NT2/D1 (cell line): Measurements from ENCODE around the gene GATB.
A peak's percentile ranks its signal among the peaks of the same experiment; 100 is the strongest.

Experiments used
- DNase-seq: peaks from one replicate; pipeline ENCODE4 v3.0.0-alpha.2; 2011; ENCODE audit warnings: low read depth, low spot score
- H3K27me3 ChIP-seq: 2 replicates; pipeline ENCODE4 v1.6.0; 2011; ENCODE audit warnings: mild to moderate bottlenecking; ENCODE audit not compliant: insufficient read length, insufficient read depth
- H3K36me3 ChIP-seq: 2 replicates; pipeline ENCODE4 v1.6.1; 2011; ENCODE audit warnings: mild to moderate bottlenecking, low read length, mixed read lengths; ENCODE audit not compliant: insufficient read depth, insufficient read length
- H3K4me1 ChIP-seq: 2 replicates; pipeline ENCODE4 v1.5.1; 2011; ENCODE audit not compliant: insufficient read depth, insufficient read length
- H3K4me3 ChIP-seq: 2 replicates; pipeline ENCODE4 v1.5.1; 2011; ENCODE audit warnings: low read depth; ENCODE audit not compliant: insufficient read length
- H3K9ac ChIP-seq: 2 replicates; pipeline ENCODE4 v1.6.0; 2011; ENCODE audit warnings: low read depth; ENCODE audit not compliant: insufficient read length
- H3K9me3 ChIP-seq: 2 replicates; pipeline ENCODE4 v1.5.1; 2011; ENCODE audit warnings: mild to moderate bottlenecking, low read length; ENCODE audit not compliant: insufficient read depth
- SUZ12 ChIP-seq: IDR thresholded peaks from 2 replicates; pipeline ENCODE4 v1.6.1; 2011; ENCODE audit not compliant: insufficient read length, insufficient read depth; ENCODE audit errors: extremely low read depth
- YY1 ChIP-seq: IDR thresholded peaks from 2 replicates; pipeline ENCODE4 v1.6.1; 2011; ENCODE audit not compliant: insufficient read length, insufficient read depth
- ZNF274 ChIP-seq: IDR thresholded peaks from 2 replicates; pipeline ENCODE4 v1.6.1; 2011; ENCODE audit warnings: mild to moderate bottlenecking, low read depth, low read length

The GATB gene, protein sequence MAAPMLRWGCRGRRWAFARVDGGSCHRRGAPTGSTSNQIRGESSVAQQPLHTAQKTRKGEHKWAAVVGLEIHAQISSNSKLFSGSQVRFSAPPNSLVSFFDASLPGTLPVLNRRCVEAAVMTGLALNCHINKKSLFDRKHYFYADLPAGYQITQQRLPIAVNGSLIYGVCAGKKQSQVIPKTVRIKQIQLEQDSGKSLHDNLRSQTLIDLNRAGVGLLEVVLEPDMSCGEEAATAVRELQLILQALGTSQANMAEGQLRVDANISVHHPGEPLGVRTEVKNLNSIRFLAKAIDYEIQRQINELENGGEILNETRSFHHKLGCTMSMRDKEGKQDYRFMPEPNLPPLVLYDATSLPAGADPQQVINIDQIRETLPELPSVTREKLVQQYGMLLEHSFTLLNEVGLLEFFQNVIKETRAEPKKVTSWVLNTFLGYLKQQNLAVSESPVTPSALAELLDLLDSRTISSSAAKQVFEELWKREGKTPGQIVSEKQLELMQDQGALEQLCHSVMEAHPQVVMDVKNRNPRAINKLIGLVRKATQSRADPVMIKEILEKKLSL

DNA sequence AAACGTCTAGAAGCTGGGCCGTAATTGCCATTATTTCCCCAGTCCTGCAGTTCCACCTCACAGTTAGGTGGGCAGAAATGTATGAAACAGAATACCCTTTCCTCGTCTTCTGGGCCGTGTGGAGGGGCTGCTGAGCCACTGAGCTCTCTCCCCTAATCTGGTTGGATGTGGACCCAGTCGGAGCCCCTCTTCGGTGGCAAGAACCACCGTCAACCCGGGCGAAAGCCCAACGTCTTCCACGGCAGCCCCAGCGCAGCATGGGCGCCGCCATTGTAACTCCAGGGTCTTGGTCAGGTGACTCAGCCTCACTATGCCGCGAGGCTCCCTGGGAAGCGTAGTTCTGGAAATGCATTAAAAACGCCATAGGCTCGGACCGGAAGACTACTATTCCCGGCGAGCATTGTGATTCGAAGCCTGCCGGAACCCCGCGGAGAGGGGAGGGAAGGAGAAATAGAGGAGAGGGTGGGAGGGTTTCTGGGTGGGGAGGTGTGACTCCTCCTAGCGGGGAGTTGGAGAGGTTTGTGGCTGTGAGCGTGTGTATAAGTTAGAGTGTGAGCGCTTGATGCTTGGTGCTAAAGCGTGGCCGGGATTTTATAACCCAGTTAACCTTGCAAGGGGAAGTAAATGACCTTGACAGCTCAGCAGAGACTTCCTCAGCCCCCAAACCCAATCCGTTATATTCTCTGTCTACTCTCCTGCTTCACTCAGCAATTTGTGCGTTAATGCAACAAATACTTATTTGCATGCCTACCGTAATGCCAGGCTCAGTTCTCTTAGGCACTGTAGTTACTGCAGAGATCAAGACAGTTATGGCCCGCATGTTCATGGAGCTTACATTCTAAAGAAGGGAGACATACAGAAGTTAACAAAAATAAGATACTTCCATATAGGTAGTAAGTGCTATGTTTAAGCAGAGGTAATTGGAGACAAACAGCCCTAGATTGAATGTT, at the start of gene GATB:
Gene GATB, minus strand, starts transcription at position 296 of the 950 bp plus-strand sequence. Its CDS starts 25 bp downstream, at position 271.
- Histone ChIP-seq H3K4me1 (no peaks in the 10 kb centered on the region), H3K36me3 (peaks cover 9% of the 10 kb centered on the region), H3K4me3 (peak within 1 kb of the TSS; percentile 93), H3K9ac (peak within 1 kb of the TSS; percentile 85), H3K9me3 (no peaks in the 10 kb centered on the region), H3K27me3 (no peaks in the 10 kb centered on the region)
- no peak for TF ChIP-seq ZNF274
- TF ChIP-seq SUZ12 = no peak
- TF ChIP-seq YY1 = peak; percentile 97
- peak; percentile 91 for DNase-seq

DNA sequence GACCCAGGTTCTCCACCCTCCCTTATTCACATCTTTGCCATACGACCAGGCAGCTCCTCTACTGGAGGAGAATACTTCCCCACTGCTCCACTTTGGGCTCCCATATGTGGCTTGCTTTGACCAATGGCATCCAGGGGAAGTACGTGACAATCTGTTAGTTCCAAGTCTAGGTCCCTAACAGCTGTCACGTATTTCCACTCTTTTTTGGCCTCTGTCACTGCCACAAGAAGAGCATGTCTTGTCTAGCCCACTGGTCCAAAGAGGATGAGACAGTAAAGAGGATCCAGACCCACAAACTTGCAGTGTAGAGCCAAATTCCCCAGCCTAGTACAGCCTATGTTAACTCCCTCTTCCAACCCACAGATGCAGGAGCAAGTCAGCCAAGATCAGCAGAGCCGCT, 49.7 kb upstream of the GATB start:
- Histone ChIP-seq H3K36me3 (no peaks in the 10 kb centered on the region), H3K4me3 (no peak overlapping the region), H3K9me3 (peaks cover 8% of the 10 kb centered on the region; the same call in 1 of the 2 replicates), H3K4me1 (no peaks in the 10 kb centered on the region), H3K27me3 (no peaks in the 10 kb centered on the region), H3K9ac (no peak overlapping the region)
- DNase-seq = no peak
- TF ChIP-seq ZNF274 (no peak), SUZ12 (no peak), YY1 (no peak)

DNA sequence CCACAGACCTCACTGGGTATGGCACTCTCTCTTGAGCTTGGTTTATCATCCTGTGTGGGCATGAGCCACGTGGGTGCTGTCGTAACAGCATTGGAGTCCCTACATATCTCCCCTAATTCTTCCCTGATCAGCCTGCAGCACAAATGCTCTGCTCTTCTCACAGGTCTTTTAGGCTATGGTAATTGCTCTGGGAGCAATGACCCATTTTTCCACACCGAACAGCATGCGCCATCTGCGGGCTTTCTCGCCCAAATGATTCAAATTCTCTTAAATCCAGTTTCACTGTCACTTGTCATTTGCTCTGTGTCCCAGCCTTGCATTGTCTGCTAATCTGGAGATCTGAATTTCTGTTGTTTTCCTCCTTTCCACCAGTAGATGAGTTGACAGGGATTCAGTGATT, 48.9 kb upstream of the GATB start:
- H3K9me3 ChIP-seq = peaks cover 8% of the 10 kb centered on the region; the same call in 1 of the 2 replicates
- H3K4me1 ChIP-seq = no peaks in the 10 kb centered on the region
- H3K27me3 ChIP-seq = no peaks in the 10 kb centered on the region
- H3K4me3 ChIP-seq = no peak overlapping the region
- DNase-seq = no peak
- H3K36me3 ChIP-seq = no peaks in the 10 kb centered on the region
- no peak overlapping the region for H3K9ac ChIP-seq
- TF ChIP-seq YY1 = no peak
- no peak for TF ChIP-seq SUZ12
- no peak for TF ChIP-seq ZNF274

DNA sequence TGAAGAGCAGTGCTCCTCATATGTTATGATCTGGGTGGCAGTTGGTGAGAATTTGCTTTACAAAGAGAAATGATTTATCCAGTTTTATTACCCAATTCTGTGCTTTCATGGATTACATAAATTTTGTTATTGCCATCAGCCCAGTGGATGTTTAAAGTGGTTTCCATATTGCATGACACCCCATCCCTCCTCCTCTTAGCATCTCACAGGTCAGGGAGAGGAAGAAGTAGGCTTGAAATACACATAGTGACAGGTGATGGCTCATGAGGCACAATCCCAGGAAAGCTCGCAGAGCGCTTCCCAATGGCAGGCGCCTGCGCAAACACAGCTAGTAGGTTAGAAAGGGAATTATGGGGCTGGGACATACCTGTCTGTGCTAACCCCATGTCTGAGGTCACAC, 47.7 kb upstream of the GATB start:
- Histone ChIP-seq H3K27me3 (no peaks in the 10 kb centered on the region), H3K9me3 (peaks cover 8% of the 10 kb centered on the region; the same call in 1 of the 2 replicates), H3K36me3 (no peaks in the 10 kb centered on the region), H3K4me3 (no peak overlapping the region), H3K9ac (no peak overlapping the region), H3K4me1 (no peaks in the 10 kb centered on the region)
- TF ChIP-seq SUZ12 = no peak
- TF ChIP-seq ZNF274 = no peak
- TF ChIP-seq YY1 = no peak
- no peak for DNase-seq

DNA sequence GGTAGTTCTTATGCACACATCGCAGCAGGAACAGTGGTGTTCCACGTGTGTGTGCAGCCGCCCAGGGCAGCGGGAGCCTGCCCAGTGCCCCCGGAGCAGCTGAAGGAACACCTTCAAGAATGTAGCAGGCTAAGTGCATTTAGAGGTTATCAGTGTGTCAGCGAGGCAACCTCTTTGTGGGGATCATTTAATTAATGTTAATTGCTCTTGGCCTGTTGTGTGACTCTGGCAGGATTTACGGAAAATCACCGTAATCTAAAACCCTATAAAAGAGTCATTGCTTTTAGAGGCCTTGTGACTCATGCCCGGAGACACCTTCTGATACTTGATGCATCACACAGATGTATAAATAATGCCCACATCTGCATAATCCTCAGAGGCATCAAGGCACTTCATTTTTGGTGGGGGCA, 47.3 kb upstream of the GATB start:
- DNase-seq = no peak
- H3K36me3 ChIP-seq = no peaks in the 10 kb centered on the region
- H3K9ac ChIP-seq = no peak overlapping the region
- no peaks in the 10 kb centered on the region for H3K27me3 ChIP-seq
- H3K4me1 ChIP-seq = no peaks in the 10 kb centered on the region
- no peak for TF ChIP-seq ZNF274
- TF ChIP-seq SUZ12 = no peak
- TF ChIP-seq YY1 = no peak
- H3K9me3 ChIP-seq = peaks cover 8% of the 10 kb centered on the region; the same call in 1 of the 2 replicates
- H3K4me3 ChIP-seq = no peak overlapping the region

DNA sequence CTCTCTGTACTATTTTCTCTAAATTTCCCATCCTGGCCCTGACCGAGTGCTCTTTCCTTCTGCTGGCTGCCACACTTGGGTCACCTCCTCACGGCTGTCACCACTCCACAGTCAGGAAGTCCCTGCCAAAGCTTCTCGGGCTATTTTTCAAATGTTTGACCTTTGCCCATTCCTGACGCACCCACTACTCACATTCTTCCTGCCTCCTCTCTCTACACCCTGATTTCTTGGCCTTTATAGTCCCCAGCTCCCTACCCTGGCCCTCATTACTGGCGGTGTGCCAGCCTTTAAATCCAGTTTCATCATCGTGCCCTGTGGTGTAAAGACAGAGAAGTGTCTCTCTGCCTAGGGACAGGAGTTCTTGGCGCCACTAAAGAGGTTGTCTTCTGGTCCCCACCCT, 46.4 kb upstream of the GATB start:
- Histone ChIP-seq H3K4me3 (no peak overlapping the region), H3K27me3 (no peaks in the 10 kb centered on the region), H3K4me1 (no peaks in the 10 kb centered on the region), H3K9me3 (peaks cover 8% of the 10 kb centered on the region; the same call in 1 of the 2 replicates), H3K36me3 (no peaks in the 10 kb centered on the region), H3K9ac (no peak overlapping the region)
- DNase-seq = no peak
- no peak for TF ChIP-seq YY1
- no peak for TF ChIP-seq ZNF274
- no peak for TF ChIP-seq SUZ12

DNA sequence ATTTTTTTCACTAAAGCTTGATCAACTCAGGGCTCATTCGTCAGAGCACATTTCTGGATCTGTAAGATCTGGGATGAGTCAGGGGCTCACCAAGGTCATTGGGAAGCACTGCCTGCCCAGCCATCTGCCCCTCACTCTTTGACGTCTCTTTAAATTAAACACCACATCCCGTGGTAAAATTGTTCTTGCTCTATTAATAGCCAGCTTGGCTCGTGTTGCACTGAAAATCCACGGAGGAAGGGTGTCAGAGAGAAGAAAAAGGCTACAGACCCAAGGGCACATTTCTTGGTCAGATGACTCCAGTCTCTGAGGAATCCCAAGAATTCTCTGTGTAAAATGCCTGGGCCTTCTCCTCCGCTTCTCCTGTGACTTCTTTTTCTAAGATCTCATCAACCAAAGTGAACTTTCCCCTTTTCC, 45.7 kb upstream of the GATB start:
- Histone ChIP-seq H3K9ac (no peak overlapping the region), H3K27me3 (no peaks in the 10 kb centered on the region), H3K4me3 (no peak overlapping the region), H3K9me3 (peaks cover 8% of the 10 kb centered on the region; the same call in 1 of the 2 replicates), H3K4me1 (no peaks in the 10 kb centered on the region), H3K36me3 (no peaks in the 10 kb centered on the region)
- DNase-seq = no peak
- no peak for TF ChIP-seq SUZ12
- TF ChIP-seq YY1 = no peak
- TF ChIP-seq ZNF274 = no peak
